Coronary artery (tissue), 2 donors: ENCODE measurements around the gene PRKCH.
A peak's percentile ranks its signal among the peaks of the same experiment; 100 is the strongest.

Experiments used
- DNase-seq: peaks from one replicate; pipeline ENCODE4 v3.0.0-alpha.2; 2017; ENCODE audit warnings: low spot score
- H3K27ac ChIP-seq, 2 donors: fragments of 200-600 bp; sonication (generic); one replicate each; pipeline ENCODE4 v1.5.1; 2016 to 2019
- H3K4me3 ChIP-seq: fragments of 200-600 bp; sonication (generic); 2 replicates; pipeline ENCODE4 v1.5.1; 2016; ENCODE audit warnings: mild to moderate bottlenecking, moderate library complexity
- CTCF ChIP-seq: fragments of 200-600 bp; sonication (generic); IDR thresholded peaks from one replicate; pipeline ENCODE4 v1.5.1; 2019; ENCODE audit warnings: antibody characterized with exemption

PRKCH gene

GRCh38 chr14:61578745-61579144, 257.4 kb downstream of the PRKCH start:
- no peak for DNase-seq
- TF ChIP-seq CTCF: no peak
- Histone ChIP-seq H3K27ac (no peak overlapping the region), H3K4me3 (no peak overlapping the region)

GRCh38 chr14:61581340-61581739, 260.0 kb downstream of the PRKCH start:
- no peak overlapping the region for H3K27ac ChIP-seq
- no peak overlapping the region for H3K4me3 ChIP-seq
- no peak for TF ChIP-seq CTCF
- no peak for DNase-seq

GRCh38 chr14:61581955-61582615, 260.7 kb downstream of the PRKCH start:
- TF ChIP-seq CTCF: no peak
- DNase-seq: no peak
- no peak overlapping the region for H3K4me3 ChIP-seq
- peak overlapping the region in 1 of 2 donors; percentile 3 for H3K27ac ChIP-seq

- peak overlapping the region in 1 of 2 donors; percentile 3 for H3K27ac ChIP-seq
- no peak for TF ChIP-seq CTCF
- H3K4me3 ChIP-seq: no peak overlapping the region
- DNase-seq: no peak
These were observed 261.4 kb downstream of the PRKCH start for GRCh38 chr14:61582815-61583214.

DNA sequence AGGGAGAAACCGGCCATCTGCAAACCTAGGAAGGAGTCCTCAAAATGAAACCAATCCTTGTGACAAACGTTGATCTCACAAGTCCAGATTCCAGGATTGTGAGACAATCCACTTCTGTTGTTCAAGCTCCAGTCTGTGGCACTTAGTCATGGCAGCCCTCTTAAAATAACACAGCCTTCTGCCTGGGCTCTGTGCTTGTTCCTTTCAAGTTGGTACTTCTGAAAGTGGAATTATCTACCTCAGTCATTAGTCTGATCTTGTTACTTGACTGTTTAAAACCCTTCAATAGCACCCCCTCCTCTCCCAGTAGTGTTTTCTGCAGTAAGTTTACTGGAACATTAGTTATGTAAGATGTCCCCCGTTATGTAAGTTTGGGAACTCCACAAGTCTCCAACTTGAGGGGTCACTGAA, 263.0 kb downstream of the PRKCH start:
- DNase-seq: no peak
- no peak for TF ChIP-seq CTCF
- Histone ChIP-seq H3K27ac (peak overlapping the region; percentile 10 to 76), H3K4me3 (no peak overlapping the region)

DNA sequence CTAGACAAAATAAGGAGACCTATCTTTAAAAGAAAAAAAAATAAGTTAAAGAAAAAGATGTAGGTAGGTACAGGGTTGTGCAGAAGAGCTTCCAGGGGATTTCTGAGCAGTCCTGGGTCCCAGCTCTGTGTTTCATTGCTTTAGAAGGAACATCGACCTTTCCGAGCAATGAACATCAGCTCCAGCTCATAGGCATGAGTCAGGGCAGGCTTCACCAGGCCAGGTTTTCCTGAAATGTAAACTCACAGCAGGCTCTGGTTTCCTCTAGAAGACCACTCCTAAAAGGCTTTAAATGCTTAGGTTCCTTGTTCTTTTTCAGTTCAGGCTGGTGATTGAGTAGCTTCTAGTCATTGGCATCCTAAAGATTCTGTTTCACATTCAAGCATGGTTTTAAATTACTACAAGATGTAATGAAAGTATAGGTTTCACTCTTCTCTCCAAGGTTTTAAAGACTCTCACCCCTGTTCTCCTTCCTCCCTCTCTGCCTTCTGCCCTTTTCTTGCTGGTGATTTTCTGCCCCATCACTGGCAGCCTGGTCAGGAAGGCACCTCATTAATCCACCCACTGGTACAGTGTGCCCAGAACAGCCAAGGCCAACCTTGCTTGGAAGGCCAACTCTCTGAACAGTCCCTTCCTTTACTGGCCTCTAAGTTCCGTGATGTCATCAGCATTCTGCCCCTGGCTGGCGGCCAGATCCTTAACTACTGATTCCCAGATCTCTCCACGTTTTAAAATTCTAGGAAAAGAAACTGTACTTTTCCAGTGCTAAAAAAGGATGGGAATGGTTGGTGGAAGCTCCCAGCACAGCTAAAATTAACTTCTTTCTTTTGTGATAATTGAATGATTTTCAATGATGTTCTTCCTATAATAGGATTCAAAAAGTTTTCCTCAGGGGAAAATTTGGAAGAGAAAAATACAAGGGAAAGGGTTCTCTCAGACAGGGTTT, 264.5 kb downstream of the PRKCH start:
- peak; percentile 85 for DNase-seq
- peak overlapping the region; percentile 76 to 88 for H3K27ac ChIP-seq
- H3K4me3 ChIP-seq: no peak overlapping the region
- no peak for TF ChIP-seq CTCF
